GM21717 (cell line): ENCODE results near the gene CACNA1B.

Source experiments
- ATAC-seq: cut with Tn5 transposase; IDR thresholded peaks from one replicate; pipeline ENCODE4 v1.9.1; 2021; ENCODE audit warnings: mild to moderate bottlenecking, moderate library complexity; ENCODE audit not compliant: unreplicated experiment

Gene CACNA1B

DNA sequence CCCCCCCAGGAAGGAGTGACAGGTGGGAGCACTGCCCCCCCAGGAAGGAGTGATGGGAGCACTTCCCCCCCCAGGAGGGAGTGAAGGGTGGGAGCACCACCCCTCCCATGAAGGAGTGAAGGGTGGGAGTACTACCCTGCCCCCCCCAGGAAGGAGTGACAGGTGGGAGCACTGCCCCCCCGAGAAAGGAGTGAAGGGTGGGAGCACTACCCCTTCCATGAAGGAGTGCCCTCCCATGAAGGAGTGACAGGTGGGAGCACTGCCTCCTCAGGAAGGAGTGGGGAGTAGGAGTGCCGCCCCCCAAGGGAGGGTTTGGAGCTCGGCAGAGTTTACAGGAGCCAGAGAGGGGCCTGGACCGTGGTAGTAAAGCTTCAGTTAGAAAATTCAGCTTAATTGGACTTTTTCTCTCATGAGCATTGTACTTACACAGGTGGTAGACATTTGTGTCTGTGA lies 100.7 kb downstream of the CACNA1B start:
- no peak for ATAC-seq

DNA sequence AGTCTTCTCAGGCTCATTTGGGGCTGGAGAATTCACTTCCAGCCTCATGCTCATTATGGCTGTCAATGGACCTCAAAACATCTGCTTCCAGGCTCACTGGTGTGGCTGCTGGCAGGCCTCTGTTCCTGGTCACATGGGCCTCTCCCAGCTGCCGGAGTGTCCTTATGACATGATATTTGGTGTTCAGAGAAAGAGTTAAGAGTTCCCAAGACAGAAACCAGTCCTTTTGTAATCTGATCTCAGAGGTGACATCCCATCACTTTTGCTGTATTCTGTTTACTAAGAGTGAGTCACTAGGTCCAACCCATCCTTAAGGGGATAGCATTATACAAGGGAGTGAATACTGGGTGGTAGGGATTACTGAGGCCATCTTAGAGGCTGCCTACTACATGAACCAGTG lies 104.6 kb downstream of the CACNA1B start:
- no peak for ATAC-seq

GRCh38 chr9:137984005-137984404 lies 106.4 kb downstream of the CACNA1B start:
- ATAC-seq, result no peak

GRCh38 chr9:137984520-137985257 lies 107.1 kb downstream of the CACNA1B start:
- no peak for ATAC-seq

- ATAC-seq, result no peak
Measured at GRCh38 chr9:137985637-137986071, 108.1 kb downstream of the CACNA1B start.

DNA sequence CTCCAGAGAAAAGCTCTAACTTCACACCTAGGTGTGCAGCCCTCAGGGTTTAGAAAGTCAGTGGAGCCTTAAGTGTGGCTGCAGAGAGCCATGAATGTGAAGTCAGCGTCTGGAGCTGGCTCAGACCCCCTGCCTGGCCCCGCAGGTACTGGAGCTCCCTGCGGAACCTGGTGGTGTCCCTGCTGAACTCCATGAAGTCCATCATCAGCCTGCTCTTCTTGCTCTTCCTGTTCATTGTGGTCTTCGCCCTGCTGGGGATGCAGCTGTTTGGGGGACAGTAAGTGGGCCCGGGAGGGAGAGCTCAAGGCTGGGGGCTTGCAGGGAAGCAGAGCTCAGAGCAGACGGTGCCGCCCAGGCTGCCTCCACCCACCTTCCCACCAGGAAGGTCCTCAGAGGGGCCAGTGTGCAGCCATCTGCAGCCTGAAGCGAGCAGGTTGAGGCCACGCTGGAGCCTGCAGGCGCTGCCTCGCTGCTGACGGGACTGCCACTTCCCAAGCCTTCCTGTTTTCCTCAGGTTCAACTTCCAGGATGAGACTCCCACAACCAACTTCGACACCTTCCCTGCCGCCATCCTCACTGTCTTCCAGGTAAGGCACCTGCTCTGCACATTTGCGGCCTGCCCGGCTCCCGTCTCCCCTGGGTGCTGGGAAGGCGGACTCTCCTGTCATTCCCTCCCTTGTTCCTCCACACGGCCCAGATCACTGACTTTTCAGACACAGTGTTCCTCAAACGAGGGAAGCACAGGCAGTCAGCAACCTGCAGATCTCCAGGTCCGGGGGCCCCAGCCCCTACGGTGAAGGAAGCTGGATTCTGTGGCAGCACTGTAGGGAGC lies 108.9 kb downstream of the CACNA1B start:
- ATAC-seq, result no peak

DNA sequence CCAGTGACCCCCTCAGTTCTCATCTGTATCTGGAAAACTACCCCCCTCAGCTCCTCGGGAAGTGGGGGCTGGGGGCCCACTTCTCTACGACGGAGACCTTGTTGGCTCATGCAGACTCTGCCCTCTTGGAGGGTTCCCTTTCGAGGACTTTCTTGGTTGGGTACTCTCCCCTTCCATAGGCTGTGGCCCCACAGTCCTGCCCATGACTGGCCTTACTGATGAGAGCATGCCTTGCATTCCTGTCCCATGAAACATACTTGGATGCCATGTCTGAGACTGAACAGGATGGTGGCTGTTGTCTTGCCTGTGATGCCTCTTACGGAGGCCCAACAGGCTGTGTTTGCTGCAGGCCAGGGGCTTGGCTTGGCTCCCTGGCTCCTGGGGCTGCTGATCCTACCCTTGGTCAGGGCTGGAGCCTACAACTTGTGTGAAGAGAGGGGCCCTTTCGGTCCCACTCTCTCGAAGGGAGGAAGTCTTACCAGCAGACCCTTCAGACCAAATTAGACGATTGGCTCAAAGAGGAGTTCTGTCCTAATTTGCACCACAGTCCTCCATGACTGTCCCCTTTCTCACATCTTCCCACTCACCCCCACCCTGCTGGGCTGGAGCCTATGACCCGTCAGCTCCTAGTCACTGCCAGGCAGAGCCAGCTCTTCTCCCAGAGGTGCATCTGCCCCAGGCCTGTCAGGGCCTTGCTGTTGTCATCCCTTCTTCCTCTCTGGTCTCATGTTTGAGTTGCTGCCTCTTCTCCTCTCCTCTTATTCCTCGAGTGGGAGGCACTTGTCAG lies 109.9 kb downstream of the CACNA1B start:
- ATAC-seq, result no peak

GRCh38 chr9:137988051-137988450 lies 110.5 kb downstream of the CACNA1B start:
- ATAC-seq, result no peak

DNA sequence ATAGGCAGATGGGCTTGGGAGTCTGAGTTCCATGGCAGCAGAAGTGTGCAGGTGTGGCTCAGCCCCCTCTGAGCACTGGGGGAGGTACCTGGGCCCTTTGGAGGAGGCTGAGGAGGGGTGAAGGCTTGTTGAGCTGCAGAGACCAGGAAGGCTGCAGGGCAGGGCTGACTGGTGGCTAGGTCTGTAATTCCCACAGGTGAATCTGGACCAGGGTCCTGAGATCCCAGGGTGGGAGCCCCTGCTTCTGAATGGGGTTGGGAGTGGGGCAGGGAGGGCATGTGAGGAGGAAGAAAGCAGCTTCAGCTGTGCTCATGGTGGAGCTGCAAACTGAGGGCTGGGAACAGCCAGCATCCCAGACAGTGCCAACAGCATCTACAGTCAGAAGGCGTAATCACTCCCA lies 111.1 kb downstream of the CACNA1B start:
- ATAC-seq, result no peak

- ATAC-seq, result no peak
Measured at GRCh38 chr9:137989156-137989555, 111.6 kb downstream of the CACNA1B start.

DNA sequence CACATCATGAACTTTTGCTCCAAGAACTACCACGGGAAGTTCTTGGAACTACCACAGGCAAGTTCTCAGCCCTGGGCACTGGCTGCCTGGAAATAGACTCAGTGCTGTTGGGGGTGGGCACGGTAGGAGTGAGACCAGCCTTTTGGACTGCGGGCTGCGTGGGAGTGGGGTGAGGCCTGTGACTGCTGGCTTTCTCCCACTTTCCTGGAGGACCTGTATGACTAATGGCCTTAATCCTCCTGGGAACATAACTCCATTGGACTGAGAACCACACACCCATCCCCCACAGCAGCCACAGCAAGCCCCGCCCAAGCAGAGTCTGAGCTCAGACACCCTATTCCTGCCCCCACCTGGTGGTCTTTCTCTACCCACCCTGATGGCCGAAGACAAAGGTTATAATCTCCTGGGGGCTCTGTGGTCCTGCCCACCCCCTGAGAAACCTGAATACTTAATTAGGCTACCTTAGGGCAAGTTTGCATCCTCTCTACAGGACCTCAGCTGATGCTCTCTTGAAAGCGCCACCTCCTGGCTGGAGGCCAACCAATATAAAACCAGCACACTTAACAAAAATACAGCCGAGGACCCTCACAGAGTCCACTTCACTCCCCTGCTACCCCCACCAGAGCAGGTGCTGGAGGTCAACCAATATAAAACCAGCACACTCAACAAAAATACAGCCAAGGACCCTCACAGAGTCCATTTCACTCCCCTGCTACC lies 112.6 kb downstream of the CACNA1B start:
- no peak for ATAC-seq

GRCh38 chr9:138003485-138004190 lies 126.1 kb downstream of the CACNA1B start:
- no peak for ATAC-seq

DNA sequence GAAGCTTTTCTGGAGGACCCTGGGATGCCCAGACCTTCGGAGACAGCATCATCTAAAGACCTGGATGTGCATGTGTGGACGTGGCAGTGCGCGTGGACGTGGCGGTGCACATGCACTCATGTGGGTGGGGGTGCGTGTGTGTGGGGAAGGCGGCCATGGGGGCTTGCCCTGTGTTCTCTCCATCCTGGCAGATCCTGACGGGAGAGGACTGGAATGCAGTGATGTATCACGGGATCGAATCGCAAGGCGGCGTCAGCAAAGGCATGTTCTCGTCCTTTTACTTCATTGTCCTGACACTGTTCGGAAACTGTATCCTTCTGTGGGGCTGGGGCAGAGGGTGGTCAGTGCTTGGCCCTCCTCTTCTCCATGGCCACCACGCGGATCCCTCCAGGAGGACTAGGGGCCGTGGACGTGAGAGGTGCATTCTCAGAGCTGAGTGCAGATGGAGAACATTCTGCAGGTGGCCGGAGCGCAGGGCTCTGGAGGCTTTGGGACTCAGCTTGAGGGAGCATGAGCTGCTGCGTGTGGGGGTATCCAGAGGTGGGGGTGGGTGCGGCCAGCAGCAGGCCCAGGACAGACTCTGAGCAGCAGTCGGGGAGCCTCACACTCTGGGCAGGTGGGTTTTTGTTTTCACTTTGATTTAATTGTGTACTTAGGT lies 129.1 kb downstream of the CACNA1B start:
- no peak for ATAC-seq

- ATAC-seq, result no peak
Measured at GRCh38 chr9:138007566-138007917, 130.0 kb downstream of the CACNA1B start.

DNA sequence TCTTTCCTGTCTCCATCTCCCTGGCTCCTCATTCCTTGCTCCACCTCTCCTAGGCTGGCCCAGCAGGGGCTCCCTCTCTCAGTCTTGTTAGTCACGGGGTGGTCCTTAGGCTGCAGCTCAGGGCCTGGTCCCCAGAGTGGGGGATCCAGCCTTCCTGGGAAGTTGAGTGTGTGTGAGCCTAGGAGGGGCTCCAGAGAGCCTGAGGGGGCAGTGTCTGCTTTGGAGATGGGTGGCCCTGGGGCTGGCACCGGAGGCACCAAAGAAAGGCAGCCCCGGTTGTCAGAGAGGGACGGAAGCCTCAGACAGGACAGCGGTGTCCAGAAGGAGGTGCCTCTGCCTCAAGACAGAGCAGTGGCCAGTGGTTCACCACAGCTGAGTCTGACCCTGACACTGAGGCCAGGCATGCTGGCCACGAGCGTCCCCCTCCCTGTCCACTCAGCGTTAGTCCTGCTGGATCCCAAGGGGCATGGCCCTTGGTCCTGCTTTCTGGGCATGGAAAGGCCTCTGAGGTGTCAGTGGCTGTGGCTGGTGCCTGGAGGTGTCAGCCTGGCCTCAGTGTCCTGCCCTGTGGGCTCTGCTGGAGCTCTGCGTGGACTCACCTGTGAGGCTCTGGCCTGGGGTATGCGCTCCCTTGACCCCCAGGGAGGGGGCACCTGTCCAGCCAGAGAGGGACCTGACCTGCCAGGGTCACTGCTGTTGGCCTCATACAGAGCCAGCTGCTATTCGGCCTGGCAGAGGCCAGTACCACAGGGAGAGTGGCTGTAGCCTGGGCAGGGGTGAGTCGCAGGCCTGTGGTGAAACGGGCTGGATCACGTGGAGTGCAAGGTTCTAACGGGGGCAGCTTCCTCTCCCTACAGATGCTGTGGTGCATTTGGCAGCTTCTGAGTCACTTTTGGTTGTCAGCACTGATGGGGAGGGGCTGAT lies 130.6 kb downstream of the CACNA1B start:
- ATAC-seq, result no peak

- no peak for ATAC-seq
Measured at GRCh38 chr9:138009016-138009802, 131.6 kb downstream of the CACNA1B start.

DNA sequence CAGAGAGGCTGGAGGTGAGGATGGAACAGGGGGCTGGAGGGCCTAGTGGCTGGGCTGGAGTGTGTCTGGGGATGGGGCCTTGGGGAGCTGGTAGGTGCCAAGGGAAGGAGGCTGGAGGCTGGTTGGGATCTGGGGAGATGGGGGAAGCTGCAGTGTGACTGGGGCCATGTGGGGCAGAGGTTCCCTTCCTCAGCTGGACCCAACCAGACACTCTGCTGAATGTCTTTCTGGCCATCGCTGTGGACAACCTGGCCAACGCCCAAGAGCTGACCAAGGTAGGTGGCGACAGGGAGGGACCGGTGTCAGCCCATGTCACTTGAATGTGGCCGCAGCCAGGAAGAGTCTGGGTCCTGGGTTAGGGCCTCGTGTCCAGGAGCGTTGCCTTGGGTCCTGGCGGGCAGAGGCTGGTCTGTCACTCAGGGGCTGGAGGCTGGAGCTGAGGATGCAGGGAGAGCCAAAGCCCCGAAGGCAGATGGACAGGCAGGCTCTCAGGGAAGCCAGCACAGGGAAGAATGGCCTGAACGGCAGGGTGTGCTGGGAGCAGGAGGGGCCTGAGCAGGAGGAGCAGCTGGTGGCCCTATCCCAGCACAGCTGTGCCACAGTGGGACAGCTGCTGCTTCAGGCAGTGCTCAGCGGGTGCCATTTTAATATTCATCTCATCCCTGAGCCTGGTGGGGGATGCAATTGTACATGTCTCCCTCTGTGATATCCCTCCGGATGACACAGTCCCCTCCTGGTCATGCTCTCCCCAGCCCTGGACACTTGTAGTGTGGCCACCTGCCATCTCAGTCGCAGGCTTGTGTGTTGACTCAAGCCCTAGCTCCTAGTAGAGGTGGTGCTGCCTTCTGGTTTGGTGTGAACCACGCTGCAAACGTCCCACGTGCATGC lies 132.5 kb downstream of the CACNA1B start:
- no peak for ATAC-seq
